Right hindlimb (tissue), 1 donor: ENCODE data around the gene SDS.

Experiments
- DNase-seq: peaks from one replicate; pipeline ENCODE4 v3.0.0-alpha.2; 2018

The SDS gene

GRCh38 chr12:113424915-113425823 is 21.5 kb upstream of the SDS start:
- DNase-seq = peak; percentile 61

GRCh38 chr12:113424456-113424855 is 20.8 kb upstream of the SDS start:
- no peak for DNase-seq

DNA sequence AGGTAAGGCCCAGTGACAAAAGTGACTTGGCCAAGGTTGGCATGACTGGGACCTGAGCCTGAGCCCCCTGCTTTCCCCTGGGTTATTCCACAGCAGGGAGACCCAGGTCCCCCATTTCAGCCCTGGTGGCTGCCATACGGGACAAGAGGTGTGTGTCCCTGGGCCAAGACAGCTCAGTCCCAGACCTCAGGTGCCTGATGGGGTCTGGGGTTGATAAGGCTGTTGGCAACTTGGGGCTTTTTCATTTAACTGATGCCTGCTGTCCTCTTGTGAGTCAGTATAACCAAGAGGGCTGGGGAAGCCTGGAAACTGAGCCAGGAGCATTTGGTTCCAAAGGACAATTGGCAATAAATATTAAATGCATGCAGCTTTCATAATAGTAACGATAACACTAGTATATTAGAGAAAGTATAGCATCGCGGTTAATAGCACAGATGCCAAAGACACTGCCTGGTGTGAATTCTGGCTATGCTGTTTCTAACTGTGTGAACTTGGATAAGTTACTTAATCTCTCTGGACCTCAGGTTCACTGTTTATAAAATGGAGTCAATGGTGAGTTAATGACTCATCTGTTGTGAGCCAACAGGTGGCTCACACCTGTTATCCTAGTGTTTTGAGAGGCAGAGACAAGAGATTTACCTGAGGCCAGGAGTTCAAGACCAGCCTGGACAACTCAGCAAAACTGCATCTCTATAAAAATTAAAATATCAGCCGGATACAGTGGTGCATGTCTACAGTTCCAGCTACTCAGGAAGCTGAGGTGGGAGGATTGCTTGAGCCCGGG is 19.4 kb upstream of the SDS start:
- no peak for DNase-seq

GRCh38 chr12:113422030-113422885 is 18.6 kb upstream of the SDS start, which contains the start of gene SDSL:
TSS of gene SDSL (plus strand) at chr12:113422380. CDS start at chr12:113427983, 5,603 bp downstream.
- peak; percentile 67 for DNase-seq

DNA sequence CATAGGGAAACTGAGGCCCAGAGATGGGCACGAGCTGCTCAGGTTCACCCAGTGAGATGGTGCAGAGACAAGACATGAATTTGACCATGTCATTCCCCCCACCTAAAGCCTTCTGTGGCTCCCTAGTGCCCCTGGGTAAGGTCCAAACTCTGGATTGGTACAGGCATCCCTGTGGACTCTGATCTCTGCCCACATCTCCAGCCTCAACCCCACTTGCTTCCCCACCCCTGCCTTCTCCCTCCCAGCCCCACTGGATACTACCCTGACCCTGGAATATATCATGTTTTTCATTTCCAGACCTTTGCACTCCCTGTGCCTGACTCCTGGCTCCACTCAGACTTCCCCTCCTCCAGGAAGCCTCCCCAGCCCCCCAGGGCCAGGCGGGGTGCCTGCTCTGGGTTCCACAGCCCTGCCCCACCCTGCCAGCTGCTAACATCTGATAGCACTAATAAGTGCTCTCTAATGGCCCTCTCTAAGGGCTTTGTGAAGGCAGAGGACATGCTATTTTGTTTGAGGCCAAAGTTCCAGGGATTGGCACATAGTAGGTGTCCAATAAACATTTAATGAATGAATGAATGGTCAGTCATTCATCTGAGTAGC is 17.4 kb upstream of the SDS start:
- no peak for DNase-seq

DNA sequence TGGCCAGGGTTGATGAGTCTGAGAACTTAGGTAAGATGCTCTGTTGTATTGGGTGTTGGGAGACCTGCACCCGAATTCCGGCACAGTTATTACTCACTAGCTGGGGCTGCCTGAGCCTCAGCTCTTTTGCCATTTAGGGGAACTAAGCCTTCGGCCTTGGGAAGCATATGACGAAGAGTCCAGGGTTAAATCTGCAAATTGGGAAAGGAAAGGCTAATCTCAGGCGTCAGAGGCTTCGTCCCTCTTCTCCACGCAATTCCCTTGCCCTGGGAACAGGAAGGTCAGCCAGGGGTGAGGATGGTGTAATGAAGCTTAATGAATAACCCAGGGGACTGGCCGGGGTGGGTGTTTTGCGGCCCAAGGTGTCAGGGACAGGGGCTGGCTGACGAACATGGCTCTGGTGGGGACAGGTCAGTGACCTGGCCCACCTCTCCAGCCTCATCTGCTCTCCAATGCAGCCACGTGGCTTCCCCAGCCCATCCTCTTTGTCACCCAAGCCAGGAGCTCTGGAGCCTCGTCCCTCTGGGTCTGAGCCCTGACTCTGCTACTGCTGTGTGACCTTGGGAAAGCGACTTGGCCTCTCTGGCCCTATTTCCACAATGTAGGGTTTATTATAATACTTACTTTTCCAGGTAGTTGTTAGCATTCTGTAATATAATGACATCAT is 14.7 kb upstream of the SDS start:
- DNase-seq = no peak

DNA sequence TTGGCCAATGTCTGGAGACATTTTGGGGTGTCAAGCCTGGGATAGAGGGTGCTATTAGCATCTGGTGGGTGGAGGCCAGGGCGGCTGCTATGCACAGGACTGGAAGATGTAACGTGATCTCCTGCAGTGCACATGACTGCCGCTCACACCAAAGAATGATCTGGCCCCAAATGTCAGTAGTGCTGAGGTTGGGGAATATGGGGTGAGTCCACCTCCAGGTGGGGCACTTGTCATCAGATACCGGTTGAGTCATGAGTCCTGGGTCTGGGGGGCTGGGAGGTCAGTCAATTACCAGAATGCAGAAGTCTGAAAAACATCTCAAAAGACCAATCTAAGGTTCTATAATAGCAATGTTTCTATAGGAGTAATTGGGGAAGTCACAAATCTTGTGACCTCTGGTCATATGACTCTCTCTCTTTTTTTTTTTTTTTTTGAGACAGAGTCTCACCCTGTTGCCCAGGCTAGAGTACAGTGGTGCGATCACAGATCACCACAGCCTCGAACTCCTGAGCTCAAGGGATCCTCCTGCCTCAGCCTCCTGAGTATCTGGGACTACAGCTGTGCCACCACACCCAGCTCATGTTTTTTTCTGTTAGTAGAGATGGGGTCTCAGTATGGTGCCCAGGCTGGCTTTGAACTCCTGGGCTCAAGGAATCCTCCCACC is 12.5 kb upstream of the SDS start:
- no peak for DNase-seq

GRCh38 chr12:113414519-113415038 is 10.9 kb upstream of the SDS start:
- no peak for DNase-seq

GRCh38 chr12:113413488-113413939 is 9.8 kb upstream of the SDS start:
- no peak for DNase-seq

DNA sequence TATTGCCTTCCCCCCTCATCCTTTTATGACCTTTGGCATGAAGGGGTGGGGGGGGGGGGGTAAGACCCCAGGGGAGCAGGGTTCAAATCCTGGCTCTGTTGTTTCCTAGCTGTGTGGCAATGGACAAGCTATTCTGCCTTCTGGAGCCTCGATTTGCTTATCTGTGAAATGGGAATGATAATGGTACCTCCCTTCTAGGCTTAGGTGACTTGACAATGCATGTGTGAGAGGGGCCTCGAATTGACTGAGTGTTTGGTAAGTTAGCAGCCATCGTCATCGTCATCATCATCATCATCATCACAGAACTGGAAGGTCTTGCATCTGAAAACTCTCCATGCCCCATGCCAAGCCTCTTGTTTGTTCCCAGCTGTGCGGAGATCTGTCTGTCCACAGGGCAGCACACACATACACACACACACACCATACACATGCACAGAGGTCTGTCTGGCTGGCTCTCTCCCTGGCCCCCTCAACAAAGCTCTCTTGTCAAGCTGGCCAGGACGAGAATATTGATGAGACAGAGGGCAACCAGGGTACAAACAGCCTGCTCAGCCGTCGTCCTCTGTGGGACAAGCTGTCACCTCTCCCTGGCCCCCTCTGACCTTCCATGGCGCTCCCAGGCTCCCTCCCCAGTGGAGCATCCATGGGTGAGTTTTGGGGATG is 5.9 kb upstream of the SDS start:
- DNase-seq = no peak

GRCh38 chr12:113408756-113409298 is 5.1 kb upstream of the SDS start:
- no peak for DNase-seq

DNA sequence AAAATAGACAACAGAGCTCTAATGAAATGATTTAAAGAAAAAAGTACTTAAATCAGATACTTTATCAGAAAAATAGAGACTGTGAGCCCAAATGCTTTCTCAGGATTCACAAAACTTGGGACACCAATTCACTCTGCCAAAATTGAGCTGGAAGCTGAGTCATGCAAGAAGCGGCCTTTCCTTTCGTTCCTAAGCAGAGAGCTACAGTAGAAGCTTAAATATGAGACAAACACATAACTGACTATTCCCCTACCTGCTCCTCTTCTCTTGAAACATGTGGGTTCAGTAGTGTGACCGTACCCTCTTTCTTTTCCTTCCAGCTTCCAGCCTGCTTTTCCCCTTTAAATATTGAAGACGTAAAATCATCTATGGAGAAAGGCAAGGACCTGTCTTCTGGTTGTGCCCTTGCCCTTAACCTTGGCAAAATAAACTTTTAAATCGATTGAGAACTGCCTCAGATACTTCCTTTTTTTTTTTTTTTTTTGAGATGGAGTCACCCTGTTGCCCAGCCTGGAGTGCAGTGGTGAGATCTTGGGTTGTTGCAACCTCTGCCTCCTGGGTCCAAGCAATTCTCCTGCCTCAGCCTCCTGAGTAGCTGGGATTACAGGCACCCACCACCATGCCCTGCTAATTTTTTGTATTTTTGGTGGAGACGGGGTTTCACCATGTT is 4.4 kb upstream of the SDS start:
- DNase-seq = no peak

DNA sequence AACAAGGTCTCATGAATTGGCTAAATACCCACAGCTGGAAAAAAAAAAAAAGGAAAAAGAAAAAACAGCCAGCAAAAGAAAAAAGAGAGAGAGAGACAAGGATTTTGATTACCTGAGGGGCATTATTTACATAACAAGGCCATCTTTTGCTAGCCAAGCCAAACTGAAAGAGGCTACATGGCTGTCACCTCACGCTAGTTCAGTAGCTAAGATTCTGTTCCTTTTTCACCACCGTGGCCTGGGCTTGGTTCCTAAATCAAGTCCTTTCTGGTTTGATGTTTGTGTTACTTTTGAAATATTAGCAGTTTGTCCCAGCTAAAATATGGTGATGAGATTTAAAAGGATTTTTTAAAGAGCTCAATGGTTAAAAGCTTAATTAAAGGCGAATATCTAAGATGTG is 2.0 kb upstream of the SDS start:
- DNase-seq = no peak

- no peak for DNase-seq
Observed at GRCh38 chr12:113402586-113403260, 964 bp downstream of the SDS start.

- no peak for DNase-seq
Observed at GRCh38 chr12:113401066-113402000, 2.4 kb downstream of the SDS start.

GRCh38 chr12:113400362-113400761 is 3.3 kb downstream of the SDS start:
- DNase-seq = no peak

GRCh38 chr12:113399490-113399889 is 4.2 kb downstream of the SDS start:
- no peak for DNase-seq
